Caco-2 (cell line): ENCODE measurements around the gene ABCD2. TPM values are rescaled to one million over a fixed set of nuclear protein-coding genes. Genes with fewer than 3 reads are reported as not detected.

Experiments used
- BruUV-seq: library from RNA; stranded (reverse); fragments of 400-500 nt; replicated peaks from 2 replicates; lab custom pipeline; 2021; lab: Mats Ljungman, UMichigan
- CTCF ChIA-PET: fragments of 300-600 bp; sonication (Branson Sonifier 250); formaldehyde crosslinking; loops from one replicate; lab custom pipeline; 2022; ENCODE audit warnings: antibody characterized with exemption; lab: Charles Lee
- POLR2A ChIA-PET: fragments of 300-600 bp; sonication (Branson Sonifier 250); formaldehyde crosslinking; loops from one replicate; lab custom pipeline; 2022; ENCODE audit warnings: antibody characterized with exemption; lab: Charles Lee
- DNase-seq, 2 experiments: peaks; one replicate each; pipeline versions ENCODE4 v3.0.0 to v3.0.0-alpha.2; 2020 to 2022
- H3K27me3 ChIP-seq: replicated peaks from 2 replicates; pipeline ENCODE4 v1.6.0; 2011; ENCODE audit warnings: low read length; ENCODE audit not compliant: control insufficient read depth, insufficient read depth
- H3K36me3 ChIP-seq: 2 replicates; pipeline ENCODE4 v1.5.1; 2011; ENCODE audit warnings: low read length; ENCODE audit not compliant: control insufficient read depth, insufficient read depth
- H3K4me1 ChIP-seq: fragments of 250-450 bp; sonication (Bioruptor Pico); 2 replicates; pipeline ENCODE4 v1.5.1; 2020; ENCODE audit warnings: mild to moderate bottlenecking
- H3K4me3 ChIP-seq: 2 replicates; pipeline ENCODE4 v1.5.1; 2011; ENCODE audit warnings: low read depth, mild to moderate bottlenecking, control low read depth, low read length
- H3K9me3 ChIP-seq: fragments of 250-450 bp; sonication (Bioruptor Pico); 2 replicates; pipeline ENCODE4 v1.5.1; 2020; ENCODE audit warnings: mild to moderate bottlenecking, moderate library complexity
- H3K27ac Mint-ChIP-seq: one replicate; pipeline ENCODE4 v1.8.0; 2022; ENCODE audit warnings: mixed read lengths; ENCODE audit not compliant: unreplicated experiment
- H3K27me3 Mint-ChIP-seq: one replicate; pipeline ENCODE4 v1.8.0; 2022; ENCODE audit warnings: mixed read lengths; ENCODE audit not compliant: insufficient read depth, unreplicated experiment
- H3K36me3 Mint-ChIP-seq: one replicate; pipeline ENCODE4 v1.8.0; 2022; ENCODE audit warnings: mild to moderate bottlenecking, mixed read lengths; ENCODE audit not compliant: insufficient read depth, unreplicated experiment
- H3K4me1 Mint-ChIP-seq: one replicate; pipeline ENCODE4 v1.8.0; 2022; ENCODE audit warnings: low read depth, mixed read lengths; ENCODE audit not compliant: unreplicated experiment
- H3K4me3 Mint-ChIP-seq: one replicate; pipeline ENCODE4 v1.8.0; 2022; ENCODE audit warnings: mild to moderate bottlenecking, moderate library complexity, mixed read lengths; ENCODE audit not compliant: unreplicated experiment
- H3K9me3 Mint-ChIP-seq: one replicate; pipeline ENCODE4 v1.8.0; 2022; ENCODE audit warnings: mixed read lengths; ENCODE audit not compliant: unreplicated experiment
- intact Hi-C: fragments of 100-400 bp; cut with micrococcal nuclease; formaldehyde crosslinking; loops from one replicate; pipeline ENCODE4 v1.10.0; 2022; ENCODE audit not compliant: unreplicated experiment
- total RNA-seq: library from RNA; stranded (reverse); gene quantifications from 2 replicates; pipeline ENCODE4 v1.2.3, GENCODE V29; 2022
- TF ChIP-seq, protein P1 (sequence below), 2 experiments: fragments of 200-600 bp in 1 of 2; IDR thresholded peaks; 1 replicate in 1 of 2; 2 replicates in 1 of 2; pipeline versions ENCODE4 v1.5.1 to v1.8.0; 2011 to 2022; ENCODE audit warnings: antibody characterized with exemption in 1 of 2, control low read depth in 1 of 2, inconsistent platforms in 1 of 2, low read depth in 1 of 2, low read length in 1 of 2, mild to moderate bottlenecking in 1 of 2, moderate library complexity in 1 of 2; ENCODE audit not compliant: insufficient read depth in 1 of 2, severe bottlenecking in 1 of 2, unreplicated experiment in 1 of 2

ABCD2 gene
- total RNA-seq, 1 experiment from 2014 or later = not detected

DNA sequence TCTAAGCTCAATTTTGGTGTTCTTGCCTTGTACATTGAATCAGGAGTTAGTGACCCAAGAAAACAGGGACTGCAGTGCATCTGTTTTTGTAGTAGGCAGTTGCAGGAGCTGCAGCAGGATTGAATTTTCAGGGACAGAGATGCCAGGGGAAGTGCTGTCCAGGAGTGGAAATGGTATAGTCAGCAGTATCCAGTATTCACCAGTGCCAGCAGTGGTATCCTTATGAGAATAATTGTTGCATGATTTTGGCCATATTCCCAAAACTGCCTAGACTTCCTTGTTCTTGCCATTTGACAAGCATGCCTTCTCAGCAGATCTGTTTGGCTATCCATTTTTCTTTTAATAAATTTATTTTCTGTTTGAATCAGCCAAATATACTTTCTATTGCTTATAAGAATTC, 18.6 kb upstream of the ABCD2 start:
- BruUV-seq = no TSS peak
- TF ChIP-seq, protein P1, sequence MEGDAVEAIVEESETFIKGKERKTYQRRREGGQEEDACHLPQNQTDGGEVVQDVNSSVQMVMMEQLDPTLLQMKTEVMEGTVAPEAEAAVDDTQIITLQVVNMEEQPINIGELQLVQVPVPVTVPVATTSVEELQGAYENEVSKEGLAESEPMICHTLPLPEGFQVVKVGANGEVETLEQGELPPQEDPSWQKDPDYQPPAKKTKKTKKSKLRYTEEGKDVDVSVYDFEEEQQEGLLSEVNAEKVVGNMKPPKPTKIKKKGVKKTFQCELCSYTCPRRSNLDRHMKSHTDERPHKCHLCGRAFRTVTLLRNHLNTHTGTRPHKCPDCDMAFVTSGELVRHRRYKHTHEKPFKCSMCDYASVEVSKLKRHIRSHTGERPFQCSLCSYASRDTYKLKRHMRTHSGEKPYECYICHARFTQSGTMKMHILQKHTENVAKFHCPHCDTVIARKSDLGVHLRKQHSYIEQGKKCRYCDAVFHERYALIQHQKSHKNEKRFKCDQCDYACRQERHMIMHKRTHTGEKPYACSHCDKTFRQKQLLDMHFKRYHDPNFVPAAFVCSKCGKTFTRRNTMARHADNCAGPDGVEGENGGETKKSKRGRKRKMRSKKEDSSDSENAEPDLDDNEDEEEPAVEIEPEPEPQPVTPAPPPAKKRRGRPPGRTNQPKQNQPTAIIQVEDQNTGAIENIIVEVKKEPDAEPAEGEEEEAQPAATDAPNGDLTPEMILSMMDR (IDR thresholded peaks at IDR 0.05; ENCODE audit: insufficient read depth in 1 of 2, low read depth in 1 of 2, low read length in 1 of 2, severe bottlenecking in 1 of 2, unreplicated experiment in 1 of 2) = no peak
- no peaks in the 10 kb centered on the region for H3K4me1 ChIP-seq

GRCh38 chr12:39632670-39633069, 13.1 kb upstream of the ABCD2 start:
- no TSS peak for BruUV-seq
- Mint-ChIP-seq H3K9me3 (no peaks in the 10 kb centered on the region), H3K4me3 (no peak overlapping the region), H3K27ac (no peak overlapping the region), H3K27me3 (peaks cover 2% of the 10 kb centered on the region), H3K4me1 (no peaks in the 10 kb centered on the region), H3K36me3 (no peaks in the 10 kb centered on the region)
- H3K9me3 ChIP-seq = no peaks in the 10 kb centered on the region
- H3K27me3 ChIP-seq = no peaks in the 10 kb centered on the region
- CTCF ChIA-PET = no interaction called here
- POLR2A ChIA-PET = no interaction called here
- no peak for DNase-seq
- H3K4me1 ChIP-seq = no peaks in the 10 kb centered on the region
- no peak overlapping the region for H3K4me3 ChIP-seq
- TF ChIP-seq, protein P1 (IDR thresholded peaks at IDR 0.05; ENCODE audit: insufficient read depth in 1 of 2, low read depth in 1 of 2, low read length in 1 of 2, severe bottlenecking in 1 of 2, unreplicated experiment in 1 of 2) = no peak
- intact Hi-C loops = no loop called here
- no peaks in the 10 kb centered on the region for H3K36me3 ChIP-seq

More for the DNA sequence above, 18.6 kb upstream of the ABCD2 start:
- H3K36me3 Mint-ChIP-seq = no peaks in the 10 kb centered on the region
- no peak overlapping the region for H3K4me3 Mint-ChIP-seq
- H3K4me1 Mint-ChIP-seq = no peaks in the 10 kb centered on the region
- H3K9me3 Mint-ChIP-seq = no peaks in the 10 kb centered on the region
- CTCF ChIA-PET = no interaction called here
- no peak overlapping the region for H3K4me3 ChIP-seq
- H3K9me3 ChIP-seq = no peaks in the 10 kb centered on the region
- H3K27ac Mint-ChIP-seq = no peak overlapping the region
- H3K27me3 Mint-ChIP-seq = peaks cover 2% of the 10 kb centered on the region
- POLR2A ChIA-PET = no interaction called here
- no peak for DNase-seq
- H3K36me3 ChIP-seq = no peaks in the 10 kb centered on the region; the same call in 1 of the 2 replicates
- intact Hi-C loops = no loop called here
- no peaks in the 10 kb centered on the region for H3K27me3 ChIP-seq

DNA sequence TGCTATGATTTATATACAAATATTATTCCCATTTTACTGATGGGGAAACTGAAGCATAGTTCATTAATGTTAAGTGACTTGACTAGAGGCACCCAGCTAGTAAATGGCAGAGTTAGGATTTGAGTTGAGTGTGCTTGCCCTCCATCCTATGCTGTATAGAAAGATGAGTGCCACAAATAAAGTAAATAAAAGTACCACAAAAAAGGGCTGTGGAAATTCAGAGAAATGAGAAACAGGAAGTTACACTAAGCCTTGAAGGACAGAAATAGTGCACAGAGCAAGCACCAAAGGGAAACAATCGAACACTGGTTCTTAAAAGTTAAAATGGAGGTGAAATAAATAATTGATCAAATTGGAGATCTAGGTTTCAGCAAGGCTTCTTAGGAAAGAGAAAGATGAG, 9.2 kb upstream of the ABCD2 start:
- ChIA-PET POLR2A (no interaction called here), CTCF (no interaction called here)
- intact Hi-C loops = no loop called here
- DNase-seq = no peak
- Mint-ChIP-seq H3K4me3 (no peak overlapping the region), H3K9me3 (no peaks in the 10 kb centered on the region), H3K27ac (no peak overlapping the region), H3K4me1 (no peaks in the 10 kb centered on the region), H3K27me3 (no peaks in the 10 kb centered on the region), H3K36me3 (no peaks in the 10 kb centered on the region)
- Histone ChIP-seq H3K4me1 (no peaks in the 10 kb centered on the region), H3K36me3 (no peaks in the 10 kb centered on the region), H3K4me3 (no peak overlapping the region), H3K27me3 (no peaks in the 10 kb centered on the region), H3K9me3 (no peaks in the 10 kb centered on the region)
- TF ChIP-seq, protein P1 (IDR thresholded peaks at IDR 0.05; ENCODE audit: insufficient read depth in 1 of 2, low read depth in 1 of 2, low read length in 1 of 2, severe bottlenecking in 1 of 2, unreplicated experiment in 1 of 2) = no peak
- no TSS peak for BruUV-seq
